Mesendoderm (in vitro differentiated cells): ENCODE measurements around the gene DLG3. TPM values are rescaled to one million over a fixed set of nuclear protein-coding genes. Genes with fewer than 3 reads are reported as not detected.
"Not testable (repeated sequence)": the region's sequence is repeated elsewhere in the genome, so short reads cannot be mapped to it uniquely, and the experiment has no call there.

Experiments used
- DNase-seq: peaks from one replicate; pipeline ENCODE4 v3.0.0; 2013
- H2AK5ac ChIP-seq: 2 replicates; pipeline ENCODE4 v1.6.1; 2013; ENCODE audit warnings: low read length, inconsistent platforms
- H2BK120ac ChIP-seq: 2 replicates; pipeline ENCODE4 v1.6.1; 2013; ENCODE audit warnings: low read depth, mild to moderate bottlenecking, low read length, moderate library complexity, mixed read lengths
- H2BK15ac ChIP-seq: replicated peaks from 2 replicates; pipeline ENCODE4 v1.6.1; 2013; ENCODE audit warnings: low read depth, mild to moderate bottlenecking, moderate library complexity
- H2BK5ac ChIP-seq: 2 replicates; pipeline ENCODE4 v1.6.1; 2013; ENCODE audit warnings: low read length, inconsistent platforms
- H3K18ac ChIP-seq: 2 replicates; pipeline ENCODE4 v1.6.1; 2013; ENCODE audit warnings: mild to moderate bottlenecking, low read length, mixed read lengths
- H3K23ac ChIP-seq: one replicate; pipeline ENCODE4 v1.6.1; 2013; ENCODE audit warnings: low read length
- H3K27ac ChIP-seq: 2 replicates; pipeline ENCODE4 v1.5.1; 2013; ENCODE audit warnings: low read depth, mild to moderate bottlenecking, inconsistent platforms, low read length, moderate library complexity
- H3K27me3 ChIP-seq: 2 replicates; pipeline ENCODE4 v1.6.1; 2013; ENCODE audit warnings: low read length, control low read depth, mild to moderate bottlenecking, inconsistent platforms; ENCODE audit not compliant: insufficient read depth, poor library complexity
- H3K36me3 ChIP-seq: 2 replicates; pipeline ENCODE4 v1.6.1; 2013; ENCODE audit warnings: low read length, inconsistent platforms; ENCODE audit not compliant: control insufficient read depth, insufficient read depth
- H3K4ac ChIP-seq: one replicate; pipeline ENCODE4 v1.6.1; 2013; ENCODE audit warnings: low read depth, mild to moderate bottlenecking, low read length, moderate library complexity
- H3K4me1 ChIP-seq: 2 replicates; pipeline ENCODE4 v1.6.1; 2013; ENCODE audit warnings: low read depth, low read length, inconsistent platforms; ENCODE audit not compliant: control insufficient read depth
- H3K4me2 ChIP-seq: 2 replicates; pipeline ENCODE4 v1.6.1; 2013; ENCODE audit warnings: low read length
- H3K4me3 ChIP-seq: 2 replicates; pipeline ENCODE4 v1.5.1; 2013; ENCODE audit warnings: mild to moderate bottlenecking, low read length
- H3K56ac ChIP-seq: one replicate; pipeline ENCODE4 v1.6.1; 2013; ENCODE audit warnings: low read length
- H3K79me1 ChIP-seq: 2 replicates; pipeline ENCODE4 v1.6.1; 2013; ENCODE audit warnings: low read length, inconsistent platforms
- H3K79me2 ChIP-seq: 2 replicates; pipeline ENCODE4 v1.6.1; 2013; ENCODE audit warnings: mild to moderate bottlenecking, low read length; ENCODE audit not compliant: control insufficient read depth, insufficient read depth
- H3K9ac ChIP-seq: 2 replicates; pipeline ENCODE4 v1.6.1; 2013; ENCODE audit warnings: low read length, inconsistent platforms
- H4K5ac ChIP-seq: one replicate; pipeline ENCODE4 v1.6.1; 2013; ENCODE audit warnings: low read length
- H4K8ac ChIP-seq: one replicate; pipeline ENCODE4 v1.6.1; 2013; ENCODE audit warnings: low read depth, mild to moderate bottlenecking, control low read depth, low read length, moderate library complexity
- WGBS: extraction: QIAGEN DNeasy Blood & Tissue Kit; methylation state at CpG from one replicate; pipeline ENCODE4 v1.1.7; 2013; ENCODE audit warnings: low lambda C conversion rate, missing lambda C conversion rate; ENCODE audit not compliant: insufficient coverage; ENCODE audit errors: extremely low coverage; 5-methylcytosine and 5-hydroxymethylcytosine counted together
- polyA plus RNA-seq, 2 experiments: library from polyadenylated mRNA; stranded (reverse); fragments of 200-250 nt; gene quantifications; one replicate each; pipeline ENCODE4 v1.2.3, GENCODE V29; 2013

DLG3 gene
- 28.6 TPM for polyA plus RNA-seq (2013, experiment 1 of 2)
- polyA plus RNA-seq (2013, experiment 2 of 2), result 31.9 TPM

DNA sequence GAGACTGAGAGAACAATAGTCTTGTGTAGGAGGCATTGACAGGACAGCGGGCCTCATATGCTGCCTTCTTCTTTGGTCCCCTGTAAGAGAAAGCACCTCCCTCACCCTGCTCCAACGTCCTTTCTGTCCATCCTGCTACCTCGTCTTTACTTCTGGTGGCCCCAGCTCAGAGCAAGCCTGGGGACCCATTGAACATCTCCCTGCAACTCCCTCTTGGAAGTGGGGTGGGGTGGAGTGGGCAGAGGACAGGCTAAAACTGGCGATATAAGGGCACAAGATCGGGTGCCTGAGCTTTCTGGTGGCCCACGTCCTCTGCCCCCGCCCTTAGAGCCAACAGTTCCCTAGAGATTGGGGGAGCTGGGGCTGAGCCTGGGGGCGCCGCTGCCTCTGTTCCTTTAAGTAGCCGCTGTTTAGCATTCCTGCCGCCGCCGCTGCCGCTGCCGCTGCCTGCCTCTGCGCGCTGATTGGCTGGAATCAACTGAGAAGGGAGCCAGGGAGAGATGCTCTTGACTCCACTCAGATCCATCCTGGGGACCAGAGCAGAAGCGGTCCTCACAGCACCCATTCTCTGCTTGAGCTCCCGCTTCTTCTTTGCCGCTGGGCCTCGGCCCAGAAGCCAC, at the start of gene DLG3:
Gene DLG3 (plus strand): TSS at position 510 of the 620 bp plus-strand sequence. CDS start 367 bp downstream, outside the sequence.
- WGBS, result no CpG with 5 or more reads among the region's 21 CpGs

GRCh38 chrX:70398899-70399298, 45.7 kb upstream of the DLG3 start:
- Histone ChIP-seq H2BK5ac (no peak overlapping the region), H4K8ac (no peak overlapping the region), H2BK15ac (no peak overlapping the region), H3K4ac (no peak overlapping the region), H3K4me3 (no peak overlapping the region), H3K18ac (no peak overlapping the region), H4K5ac (no peak overlapping the region), H3K9ac (no peak overlapping the region), H2BK120ac (no peak overlapping the region), H3K4me1 (no peaks in the 10 kb centered on the region), H3K79me1 (no peaks in the 10 kb centered on the region), H3K27ac (no peak overlapping the region), H3K27me3 (no peaks in the 10 kb centered on the region), H3K79me2 (no peaks in the 10 kb centered on the region), H2AK5ac (no peak overlapping the region), H3K56ac (no peak overlapping the region), H3K36me3 (no peaks in the 10 kb centered on the region), H3K4me2 (no peak overlapping the region), H3K23ac (no peak overlapping the region)
- DNase-seq, result no peak
- WGBS, result no CpG with 5 or more reads among the region's 4 CpGs

More for the DNA sequence above, at the start of gene DLG3:
- no peaks in the 10 kb centered on the region for H3K36me3 ChIP-seq
- no peak within 1 kb of the TSS for H4K8ac ChIP-seq
- no peak within 1 kb of the TSS for H2BK5ac ChIP-seq
- no peak within 1 kb of the TSS for H3K4me3 ChIP-seq
- no peak within 1 kb of the TSS for H3K56ac ChIP-seq
- no peak within 1 kb of the TSS for H3K23ac ChIP-seq
- DNase-seq, result peak; percentile 56
- H3K4me2 ChIP-seq, result no peak within 1 kb of the TSS
- H3K27ac ChIP-seq, result no peak within 1 kb of the TSS
- H3K9ac ChIP-seq, result no peak within 1 kb of the TSS
- no peaks in the 10 kb centered on the region for H3K4me1 ChIP-seq
- no peak within 1 kb of the TSS for H2BK15ac ChIP-seq
- no peak within 1 kb of the TSS for H2BK120ac ChIP-seq
- H3K27me3 ChIP-seq, result no peaks in the 10 kb centered on the region
- no peak within 1 kb of the TSS for H3K18ac ChIP-seq
- H3K79me1 ChIP-seq, result no peaks in the 10 kb centered on the region
- H3K4ac ChIP-seq, result no peak within 1 kb of the TSS
- no peak within 1 kb of the TSS for H2AK5ac ChIP-seq
- no peaks in the 10 kb centered on the region for H3K79me2 ChIP-seq
- no peak within 1 kb of the TSS for H4K5ac ChIP-seq

- not testable (repeated sequence) for H3K27me3 ChIP-seq, H2BK15ac ChIP-seq, H2BK5ac ChIP-seq, H2AK5ac ChIP-seq, DNase-seq, H3K79me1 ChIP-seq, H3K4ac ChIP-seq, H3K56ac ChIP-seq, H3K4me3 ChIP-seq, H4K5ac ChIP-seq, H3K79me2 ChIP-seq, H3K9ac ChIP-seq, H4K8ac ChIP-seq, H3K18ac ChIP-seq, H3K27ac ChIP-seq, H2BK120ac ChIP-seq, H3K4me2 ChIP-seq, H3K4me1 ChIP-seq, H3K23ac ChIP-seq, H3K36me3 ChIP-seq
- WGBS, result no CpG with 5 or more reads among the region's 3 CpGs
These were observed 44.5 kb upstream of the DLG3 start for GRCh38 chrX:70400181-70400580.

DNA sequence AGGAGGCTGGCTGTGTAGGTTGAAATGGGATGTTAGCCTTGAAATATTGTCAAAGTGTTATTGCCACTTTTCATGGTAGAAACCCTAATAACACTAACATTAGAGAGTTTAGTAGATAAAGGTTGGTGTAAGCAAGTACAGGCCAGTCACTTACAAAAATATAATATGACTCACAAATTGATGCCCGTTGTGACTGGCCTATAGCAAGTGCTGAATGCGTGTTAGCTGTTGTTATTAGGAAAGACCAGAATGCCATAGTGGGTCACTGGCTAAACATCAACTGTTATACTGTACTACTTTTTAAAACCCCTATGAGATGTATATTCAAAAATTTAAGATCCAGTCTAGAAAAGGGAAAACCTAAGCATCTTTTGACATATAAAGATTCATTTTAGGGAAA, 41.9 kb upstream of the DLG3 start:
- Histone ChIP-seq H3K56ac (no peak overlapping the region), H3K4me3 (no peak overlapping the region), H3K9ac (no peak overlapping the region), H3K23ac (no peak overlapping the region), H4K5ac (no peak overlapping the region), H3K18ac (no peak overlapping the region), H3K4me1 (no peaks in the 10 kb centered on the region), H3K79me2 (no peaks in the 10 kb centered on the region), H2AK5ac (no peak overlapping the region), H3K27ac (no peak overlapping the region), H2BK5ac (no peak overlapping the region), H2BK15ac (no peak overlapping the region), H3K79me1 (no peaks in the 10 kb centered on the region), H3K36me3 (no peaks in the 10 kb centered on the region), H3K27me3 (no peaks in the 10 kb centered on the region), H3K4ac (no peak overlapping the region), H2BK120ac (no peak overlapping the region), H3K4me2 (no peak overlapping the region), H4K8ac (no peak overlapping the region)
- no peak for DNase-seq
- no CpG with 5 or more reads among the region's 2 CpGs for WGBS

- Histone ChIP-seq H2BK15ac (no peak overlapping the region), H3K23ac (no peak overlapping the region), H3K79me1 (no peaks in the 10 kb centered on the region), H4K8ac (no peak overlapping the region), H3K27me3 (no peaks in the 10 kb centered on the region), H3K4me3 (no peak overlapping the region), H3K9ac (no peak overlapping the region), H3K79me2 (no peaks in the 10 kb centered on the region), H3K27ac (no peak overlapping the region), H4K5ac (no peak overlapping the region), H3K4me2 (no peak overlapping the region), H2AK5ac (no peak overlapping the region), H2BK120ac (no peak overlapping the region), H3K18ac (no peak overlapping the region), H3K36me3 (no peaks in the 10 kb centered on the region), H3K56ac (no peak overlapping the region), H3K4ac (no peak overlapping the region), H2BK5ac (no peak overlapping the region), H3K4me1 (no peaks in the 10 kb centered on the region)
- no CpG with 5 or more reads among the region's 1 CpG for WGBS
- DNase-seq, result no peak
These were observed 39.6 kb upstream of the DLG3 start for GRCh38 chrX:70405003-70405402.

DNA sequence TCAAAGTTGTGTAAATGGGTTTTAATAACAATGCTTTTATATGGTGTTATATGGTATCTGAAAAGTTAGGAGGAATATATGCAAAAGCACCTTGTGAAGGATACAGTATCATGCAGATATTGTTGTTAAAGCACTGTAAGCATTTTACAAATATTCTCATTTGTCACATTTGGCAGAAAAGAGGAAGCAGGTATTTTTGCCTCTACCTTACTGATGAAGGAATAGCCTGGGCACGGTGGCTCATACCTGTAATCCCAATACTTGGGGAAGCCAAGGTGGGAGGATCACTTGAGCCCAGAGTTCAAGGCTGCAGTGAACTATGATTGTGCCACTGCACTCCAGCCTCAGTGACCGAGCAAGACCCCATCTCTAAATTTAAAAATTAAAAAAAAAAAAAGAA, 33.7 kb upstream of the DLG3 start:
- Histone ChIP-seq H3K18ac (no peak overlapping the region), H3K4me2 (no peak overlapping the region), H3K4ac (no peak overlapping the region), H3K56ac (no peak overlapping the region), H4K5ac (no peak overlapping the region), H3K79me2 (no peaks in the 10 kb centered on the region), H3K79me1 (no peaks in the 10 kb centered on the region), H3K9ac (no peak overlapping the region), H4K8ac (no peak overlapping the region), H3K27ac (no peak overlapping the region), H3K36me3 (no peaks in the 10 kb centered on the region), H3K23ac (no peak overlapping the region), H3K4me1 (no peaks in the 10 kb centered on the region), H2BK120ac (no peak overlapping the region), H3K27me3 (no peaks in the 10 kb centered on the region), H2BK15ac (no peak overlapping the region), H2BK5ac (no peak overlapping the region), H3K4me3 (no peak overlapping the region), H2AK5ac (no peak overlapping the region)
- no CpG with 5 or more reads among the region's 2 CpGs for WGBS
- no peak for DNase-seq
